SJCRH30 (cell line): ENCODE data around the gene PDSS2. TPM values are rescaled to one million over a fixed set of nuclear protein-coding genes. Genes with fewer than 3 reads are reported as not detected.
"Not testable (repeated sequence)": the region's sequence is repeated elsewhere in the genome, so short reads cannot be mapped to it uniquely, and the experiment has no call there.

Source experiments
- DNase-seq, 2 experiments: peaks; one replicate each; pipeline ENCODE4 v3.0.0-alpha.2; 2015 to 2020
- H3K27ac ChIP-seq: fragments of 250-450 bp; sonication (Bioruptor Pico); 2 replicates; pipeline ENCODE4 v1.5.1; 2020; ENCODE audit warnings: mild to moderate bottlenecking, moderate library complexity
- H3K27me3 ChIP-seq: fragments of 250-450 bp; sonication (Bioruptor Pico); 2 replicates; pipeline ENCODE4 v1.5.1; 2020; ENCODE audit warnings: mild to moderate bottlenecking, moderate library complexity
- H3K36me3 ChIP-seq: fragments of 250-450 bp; sonication (Bioruptor Pico); 2 replicates; pipeline ENCODE4 v1.5.1; 2020; ENCODE audit warnings: mild to moderate bottlenecking, moderate library complexity
- H3K4me1 ChIP-seq: fragments of 250-450 bp; sonication (Bioruptor Pico); 2 replicates; pipeline ENCODE4 v1.5.1; 2020; ENCODE audit warnings: mild to moderate bottlenecking, moderate library complexity
- H3K4me3 ChIP-seq: fragments of 250-450 bp; sonication (Bioruptor Pico); 2 replicates; pipeline ENCODE4 v1.5.1; 2020; ENCODE audit warnings: mild to moderate bottlenecking, moderate library complexity
- H3K9me3 ChIP-seq: fragments of 250-450 bp; sonication (Bioruptor Pico); replicated peaks from 2 replicates; pipeline ENCODE4 v1.5.1; 2020; ENCODE audit warnings: mild to moderate bottlenecking, moderate library complexity
- total RNA-seq: library from RNA; depleted of rRNA; stranded (reverse); fragments of >200 nt; shearing (Covaris generic); gene quantifications from 2 replicates; pipeline ENCODE4 v1.2.3, GENCODE V29; 2014

PDSS2 gene
- total RNA-seq, 1 experiment from 2014 or later: 9.3 TPM

GRCh38 chr6:107318100-107318736, 141.1 kb downstream of the PDSS2 start:
- no peaks in the 10 kb centered on the region for H3K36me3 ChIP-seq
- H3K4me1 ChIP-seq: no peaks in the 10 kb centered on the region
- no peaks in the 10 kb centered on the region for H3K9me3 ChIP-seq
- no peak overlapping the region for H3K27ac ChIP-seq
- H3K27me3 ChIP-seq: no peaks in the 10 kb centered on the region
- H3K4me3 ChIP-seq: no peak overlapping the region
- DNase-seq: peak; percentile 63 to 83

DNA sequence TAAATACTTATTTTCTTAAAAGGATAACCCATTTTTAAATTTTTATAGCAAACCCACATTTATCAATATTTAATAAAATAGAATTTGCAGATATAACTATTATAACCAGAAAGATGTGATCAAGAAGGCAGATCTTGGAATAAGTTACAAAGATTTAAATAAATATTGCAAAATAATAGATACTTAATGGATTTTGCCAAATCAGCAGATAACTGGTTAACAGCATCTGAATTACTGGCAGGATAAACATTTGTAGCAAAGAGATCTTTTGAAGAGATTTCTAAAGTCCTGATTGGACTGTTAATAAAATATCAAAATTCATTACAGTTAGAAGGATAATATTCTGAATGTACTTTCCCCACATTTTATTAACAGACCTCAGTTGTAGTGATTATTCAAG, 144.2 kb downstream of the PDSS2 start:
- H3K4me1 ChIP-seq: no peaks in the 10 kb centered on the region
- no peak overlapping the region for H3K4me3 ChIP-seq
- no peaks in the 10 kb centered on the region for H3K9me3 ChIP-seq
- no peaks in the 10 kb centered on the region for H3K36me3 ChIP-seq
- no peak for DNase-seq
- no peaks in the 10 kb centered on the region for H3K27me3 ChIP-seq
- no peak overlapping the region for H3K27ac ChIP-seq

- Histone ChIP-seq H3K9me3 (no peaks in the 10 kb centered on the region), H3K36me3 (no peaks in the 10 kb centered on the region), H3K4me3 (no peak overlapping the region), H3K4me1 (no peaks in the 10 kb centered on the region), H3K27ac (no peak overlapping the region), H3K27me3 (no peaks in the 10 kb centered on the region)
- DNase-seq: no peak
Observed at GRCh38 chr6:107314531-107314939, 144.8 kb downstream of the PDSS2 start.

DNA sequence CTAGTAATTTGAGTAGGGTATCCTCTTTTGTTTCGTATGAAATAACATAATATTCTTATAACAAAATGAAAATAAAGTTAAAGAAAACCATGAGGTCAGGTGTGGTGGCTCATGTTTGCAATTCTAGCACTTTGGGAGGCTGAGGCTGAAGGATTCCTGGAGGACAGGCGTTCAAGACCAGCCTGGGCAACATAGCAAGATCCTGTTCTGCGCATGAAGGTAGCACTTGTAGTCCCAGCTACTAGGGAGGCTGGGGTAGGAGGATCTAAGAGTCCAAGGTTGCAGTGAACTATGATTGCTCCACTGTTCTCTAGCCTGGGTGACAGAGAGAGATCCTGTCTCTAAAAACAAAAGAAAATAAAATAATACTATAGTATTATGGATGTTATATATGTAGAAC, 145.6 kb downstream of the PDSS2 start:
- DNase-seq: no peak
- no peaks in the 10 kb centered on the region for H3K36me3 ChIP-seq
- peaks cover 2% of the 10 kb centered on the region for H3K4me1 ChIP-seq
- H3K27me3 ChIP-seq: no peaks in the 10 kb centered on the region
- H3K27ac ChIP-seq: no peak overlapping the region
- H3K9me3 ChIP-seq: no peaks in the 10 kb centered on the region
- no peak overlapping the region for H3K4me3 ChIP-seq

DNA sequence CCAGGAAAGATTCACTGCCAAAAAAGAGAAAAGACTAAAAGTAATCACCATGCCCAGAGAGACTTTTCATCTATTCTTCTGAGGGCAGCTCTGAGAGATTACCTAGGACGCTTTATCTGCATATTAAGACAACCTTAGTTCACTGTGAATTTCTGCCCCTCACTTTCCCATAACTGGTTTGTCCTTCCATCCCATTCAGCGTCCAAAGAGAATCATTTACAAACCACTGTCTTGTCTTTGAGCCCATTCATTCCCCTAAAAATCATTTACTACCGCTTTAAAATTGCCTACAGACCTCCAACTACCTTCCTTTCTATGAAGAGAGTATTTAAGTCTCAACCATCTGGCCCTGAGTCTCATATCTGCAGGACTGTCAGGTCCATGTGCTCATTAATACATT, 149.0 kb downstream of the PDSS2 start:
- Histone ChIP-seq H3K4me1 (peaks cover 6% of the 10 kb centered on the region), H3K4me3 (no peak overlapping the region), H3K27me3 (no peaks in the 10 kb centered on the region), H3K36me3 (no peaks in the 10 kb centered on the region), H3K9me3 (no peaks in the 10 kb centered on the region), H3K27ac (no peak overlapping the region)
- DNase-seq: no peak

DNA sequence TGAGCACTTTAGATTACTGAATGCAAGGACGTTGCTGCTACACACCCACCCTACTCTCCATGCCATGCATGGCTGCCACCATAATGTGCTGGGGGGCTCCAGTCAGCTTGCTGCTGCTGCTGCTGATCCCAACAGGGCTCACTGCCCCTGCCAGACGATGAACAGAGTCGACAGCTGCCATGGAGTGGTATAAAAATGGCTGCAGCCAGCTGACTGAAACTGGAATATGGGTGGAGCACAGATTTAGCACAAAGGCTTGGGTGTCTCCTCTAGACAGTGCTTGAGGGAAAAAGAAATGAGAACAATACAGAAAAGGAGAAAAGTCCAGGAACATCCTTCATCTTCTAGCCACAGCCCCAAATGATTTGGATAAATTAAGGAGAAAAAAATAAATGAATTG, 150.7 kb downstream of the PDSS2 start:
- peaks cover 6% of the 10 kb centered on the region for H3K4me1 ChIP-seq
- no peaks in the 10 kb centered on the region for H3K36me3 ChIP-seq
- H3K27ac ChIP-seq: peak overlapping the region; percentile 16
- peak; percentile 63 to 72 for DNase-seq
- H3K27me3 ChIP-seq: no peaks in the 10 kb centered on the region
- H3K9me3 ChIP-seq: no peaks in the 10 kb centered on the region
- no peak overlapping the region for H3K4me3 ChIP-seq

DNA sequence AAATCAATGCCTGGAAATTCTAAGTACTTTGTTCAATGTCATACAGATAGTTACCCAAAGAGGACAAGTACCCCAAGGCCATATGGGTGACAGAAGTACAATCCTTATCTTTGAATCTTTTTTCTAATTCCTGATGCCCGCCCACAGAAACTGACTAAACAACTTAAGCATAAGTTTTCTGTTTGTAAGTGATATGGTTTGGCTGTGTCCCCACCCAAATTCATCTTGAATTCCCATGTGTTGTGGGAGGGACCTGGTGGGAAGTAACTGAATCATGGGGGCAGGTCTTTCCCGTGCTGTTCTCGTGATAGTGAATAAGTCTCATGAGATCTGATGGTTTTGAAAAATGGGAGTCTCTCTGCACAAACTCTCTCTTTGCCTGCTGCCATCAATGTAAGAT, 153.4 kb downstream of the PDSS2 start:
- H3K4me1 ChIP-seq: not testable (repeated sequence)

GRCh38 chr6:107305391-107305790, 154.0 kb downstream of the PDSS2 start:
- Histone ChIP-seq H3K9me3 (no peaks in the 10 kb centered on the region), H3K27ac (no peak overlapping the region)
- no peak for DNase-seq

More for the DNA sequence above, 153.4 kb downstream of the PDSS2 start:
- H3K36me3 ChIP-seq, H3K27me3 ChIP-seq, H3K4me3 ChIP-seq, H3K9me3 ChIP-seq, DNase-seq, H3K27ac ChIP-seq: not testable (repeated sequence)

GRCh38 chr6:107304421-107305025, 154.8 kb downstream of the PDSS2 start:
- DNase-seq: no peak
- H3K27me3 ChIP-seq: no peaks in the 10 kb centered on the region
- H3K9me3 ChIP-seq: no peaks in the 10 kb centered on the region
- no peak overlapping the region for H3K4me3 ChIP-seq
- no peaks in the 10 kb centered on the region for H3K36me3 ChIP-seq
- H3K27ac ChIP-seq: no peak overlapping the region
- H3K4me1 ChIP-seq: peaks cover 6% of the 10 kb centered on the region

More at GRCh38 chr6:107305391-107305790, 154.0 kb downstream of the PDSS2 start:
- H3K27me3 ChIP-seq: no peaks in the 10 kb centered on the region
- H3K4me1 ChIP-seq: peaks cover 6% of the 10 kb centered on the region
- H3K36me3 ChIP-seq: no peaks in the 10 kb centered on the region
- H3K4me3 ChIP-seq: no peak overlapping the region

DNA sequence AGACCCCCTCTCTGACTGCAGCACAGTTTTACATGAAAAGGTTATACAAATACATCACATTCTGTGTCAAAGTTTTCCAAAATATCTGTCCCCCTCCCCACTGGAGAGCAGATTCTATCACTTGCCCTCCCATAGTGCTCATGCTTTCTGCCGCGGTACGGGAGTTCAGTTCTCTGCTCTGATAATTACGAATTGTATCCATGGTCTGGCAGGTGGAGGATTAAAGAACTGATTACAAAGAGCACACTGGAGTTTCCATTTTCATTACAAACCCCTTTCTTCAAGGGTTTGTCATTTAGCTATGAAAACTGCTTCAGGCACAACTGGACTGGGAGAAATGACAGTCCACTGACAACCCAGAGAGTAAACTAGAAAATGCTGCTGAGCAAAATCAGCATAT, 166.0 kb downstream of the PDSS2 start:
- DNase-seq: no peak
- Histone ChIP-seq H3K4me1 (no peaks in the 10 kb centered on the region), H3K4me3 (no peak overlapping the region)

DNA sequence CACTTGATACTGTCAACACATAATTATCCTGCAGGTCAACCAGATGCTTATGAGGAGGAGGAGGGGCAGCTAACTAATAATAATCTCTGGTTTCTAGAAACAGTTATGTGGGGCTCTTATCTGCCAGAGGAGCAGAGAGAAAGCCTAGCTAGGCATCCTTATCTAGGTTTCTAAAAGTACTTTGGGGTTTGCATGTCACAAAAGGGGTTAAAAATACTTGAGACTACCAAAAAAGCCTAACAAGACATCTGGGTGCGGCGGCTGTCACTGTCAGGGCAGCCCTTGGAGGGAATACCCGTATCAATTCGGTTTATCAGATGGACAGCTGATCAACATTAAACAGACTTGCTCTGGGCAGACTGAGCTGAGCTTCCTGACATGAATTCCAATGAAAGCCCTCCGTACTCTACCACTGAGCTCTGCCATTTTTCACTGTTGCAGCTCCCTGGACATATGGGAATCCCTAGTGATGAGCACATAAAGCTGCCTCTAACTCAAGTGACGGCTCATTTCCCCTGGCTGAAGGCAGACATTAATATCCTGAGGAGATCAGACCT, 166.6 kb downstream of the PDSS2 start:
- no peak for DNase-seq
- no peaks in the 10 kb centered on the region for H3K27me3 ChIP-seq
- H3K4me3 ChIP-seq: no peak overlapping the region
- H3K36me3 ChIP-seq: no peaks in the 10 kb centered on the region
- H3K27ac ChIP-seq: no peak overlapping the region
- no peaks in the 10 kb centered on the region for H3K4me1 ChIP-seq
- no peaks in the 10 kb centered on the region for H3K9me3 ChIP-seq

More for the DNA sequence above, 166.0 kb downstream of the PDSS2 start:
- Histone ChIP-seq H3K27ac (no peak overlapping the region), H3K9me3 (no peaks in the 10 kb centered on the region), H3K27me3 (no peaks in the 10 kb centered on the region), H3K36me3 (no peaks in the 10 kb centered on the region)

DNA sequence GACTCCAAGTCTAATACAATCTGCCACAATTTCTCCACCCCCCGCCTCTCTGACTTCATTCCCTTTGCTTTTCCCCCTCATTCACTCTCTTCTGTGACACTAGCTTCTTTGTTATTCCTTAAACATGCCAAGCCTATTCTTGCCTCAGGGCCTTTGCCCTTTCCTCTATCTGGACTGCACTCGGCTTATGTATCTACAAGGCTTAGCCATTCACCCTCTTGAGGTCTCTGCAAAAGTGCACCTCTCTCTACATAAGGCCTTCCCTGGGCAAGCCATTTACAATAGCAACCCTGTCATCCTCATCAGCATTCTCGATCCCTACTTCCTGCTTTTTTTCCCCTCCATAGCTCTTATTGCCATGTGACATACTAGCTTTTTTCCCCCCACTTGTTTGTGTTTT, 168.9 kb downstream of the PDSS2 start:
- H3K27ac ChIP-seq: no peak overlapping the region
- no peaks in the 10 kb centered on the region for H3K27me3 ChIP-seq
- no peaks in the 10 kb centered on the region for H3K36me3 ChIP-seq
- H3K9me3 ChIP-seq: no peaks in the 10 kb centered on the region
- peak; percentile 17 to 62 for DNase-seq
- no peak overlapping the region for H3K4me3 ChIP-seq
- H3K4me1 ChIP-seq: no peaks in the 10 kb centered on the region

GRCh38 chr6:107289258-107289657, 170.1 kb downstream of the PDSS2 start:
- not testable (repeated sequence) for H3K27ac ChIP-seq, H3K27me3 ChIP-seq, H3K9me3 ChIP-seq, H3K4me3 ChIP-seq, H3K36me3 ChIP-seq, DNase-seq, H3K4me1 ChIP-seq

DNA sequence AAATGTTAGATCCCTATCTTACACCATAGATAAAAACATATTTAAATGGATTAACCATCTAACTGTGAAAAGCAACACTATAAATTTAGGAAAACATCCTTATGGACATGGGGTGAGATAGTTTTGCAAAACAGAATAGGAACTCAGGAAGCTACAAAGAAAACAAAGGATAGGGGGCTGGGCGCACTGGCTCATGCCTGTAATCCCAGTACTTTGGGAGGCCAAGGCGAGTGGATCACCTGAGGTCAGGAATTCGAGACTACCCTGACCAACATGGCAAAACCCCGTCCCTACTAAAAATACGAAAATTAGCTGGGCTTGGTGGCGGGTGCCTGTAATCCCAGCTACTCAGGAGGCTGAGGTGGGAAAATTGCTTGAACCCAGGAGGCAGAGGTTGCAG, 173.7 kb downstream of the PDSS2 start:
- not testable (repeated sequence) for H3K4me3 ChIP-seq, DNase-seq, H3K27me3 ChIP-seq, H3K27ac ChIP-seq, H3K4me1 ChIP-seq, H3K9me3 ChIP-seq, H3K36me3 ChIP-seq

GRCh38 chr6:107284805-107285204, 174.6 kb downstream of the PDSS2 start:
- no peak for DNase-seq
- H3K4me3 ChIP-seq: no peak overlapping the region
- no peaks in the 10 kb centered on the region for H3K9me3 ChIP-seq
- H3K27ac ChIP-seq: no peak overlapping the region
- H3K4me1 ChIP-seq: no peaks in the 10 kb centered on the region
- H3K36me3 ChIP-seq: no peaks in the 10 kb centered on the region
- no peaks in the 10 kb centered on the region for H3K27me3 ChIP-seq

GRCh38 chr6:107280791-107281190, 178.6 kb downstream of the PDSS2 start:
- H3K4me1 ChIP-seq: no peaks in the 10 kb centered on the region
- DNase-seq: no peak
- no peaks in the 10 kb centered on the region for H3K36me3 ChIP-seq
- no peaks in the 10 kb centered on the region for H3K27me3 ChIP-seq
- no peak overlapping the region for H3K27ac ChIP-seq
- H3K4me3 ChIP-seq: no peak overlapping the region
- H3K9me3 ChIP-seq: no peaks in the 10 kb centered on the region
